HepG2 (cell line): Measurements from ENCODE around the gene TCEAL8. TPM values are rescaled to one million over a fixed set of nuclear protein-coding genes. Genes with fewer than 3 reads are reported as not detected.
A peak's percentile ranks its signal among the peaks of the same experiment; 100 is the strongest.

Experiments
- CAMTA2 ChIP-seq: sonication (generic); formaldehyde crosslinking; IDR thresholded peaks from 2 replicates; pipeline ENCODE4 v1.4.0; 2020; ENCODE audit warnings: mild to moderate bottlenecking, missing genetic modification reagents, borderline replicate concordance
- HNF4A ChIP-seq: sonication (generic); formaldehyde crosslinking; IDR thresholded peaks from 2 replicates; pipeline ENCODE4 v1.4.0; 2020; ENCODE audit warnings: missing genetic modification reagents
- IKZF1 ChIP-seq: fragments of 450-650 bp; IDR thresholded peaks from 2 replicates; pipeline ENCODE4 v1.7.1; 2016
- NFATC3 ChIP-seq: sonication (generic); formaldehyde crosslinking; IDR thresholded peaks from 2 replicates; pipeline ENCODE4 v1.5.1; 2020; ENCODE audit warnings: mild to moderate bottlenecking, missing genetic modification reagents
- ZBTB26 ChIP-seq: IDR thresholded peaks from 2 replicates; pipeline ENCODE4 v1.6.1; 2016; ENCODE audit warnings: missing compliant biosample characterization, missing genetic modification reagents, borderline replicate concordance
- ZNF101 ChIP-seq: sonication (generic); formaldehyde crosslinking; IDR thresholded peaks from 2 replicates; pipeline ENCODE4 v1.4.0; 2020; ENCODE audit warnings: mild to moderate bottlenecking, low read depth, missing genetic modification reagents, borderline replicate concordance
- ZNF274 ChIP-seq: sonication (generic); formaldehyde crosslinking; IDR thresholded peaks from 2 replicates; pipeline ENCODE4 v1.5.1; 2020; ENCODE audit warnings: mild to moderate bottlenecking, missing genetic modification reagents
- ZNF552 ChIP-seq: sonication (generic); formaldehyde crosslinking; IDR thresholded peaks from 2 replicates; pipeline ENCODE4 v1.9.0; 2022; ENCODE audit warnings: missing genetic modification reagents, mild to moderate bottlenecking, borderline replicate concordance
- ZZZ3 ChIP-seq: sonication (generic); formaldehyde crosslinking; IDR thresholded peaks from 2 replicates; pipeline ENCODE4 v1.4.0; 2020; ENCODE audit warnings: missing genetic modification reagents, mild to moderate bottlenecking, borderline replicate concordance
- polyA plus RNA-seq, 8 experiments: library from polyadenylated mRNA; depleted of rRNA in 3 of 8; stranded (reverse) in 7 of 8; unstranded in 1 of 8; fragments of >200 nt; fragmentation: Illumina TruSeq in 4 of 8; extraction: Trizol in 4 of 8; gene quantifications; 2 replicates each; pipeline versions ENCODE4 v1.2.1 to v1.2.3, GENCODE V29; 2011 to 2016; ENCODE audit warnings: low read depth in 4 of 8, missing spikeins in 1 of 8, mixed read lengths in 1 of 8; ENCODE audit not compliant: insufficient read depth in 1 of 8
- total RNA-seq, 5 experiments: library from RNA; depleted of rRNA; stranded (reverse); fragments of >200 nt; fragmentation: Illumina TruSeq; extraction: Trizol; gene quantifications; 2 replicates each; pipeline ENCODE4 v1.2.3, GENCODE V29; 2016; ENCODE audit warnings: low read depth in 1 of 5
- TF ChIP-seq, protein P1 (sequence below): IDR thresholded peaks from 2 replicates; pipeline ENCODE4 v1.4.0; 2020; ENCODE audit warnings: mild to moderate bottlenecking, missing genetic modification reagents

TCEAL8 gene
- total and polyA plus RNA-seq, 2 of the 13 experiments (the other 11 are each of a cell fraction or from before 2014, with no cell fraction given) = 20.0 to 40.8 TPM

DNA sequence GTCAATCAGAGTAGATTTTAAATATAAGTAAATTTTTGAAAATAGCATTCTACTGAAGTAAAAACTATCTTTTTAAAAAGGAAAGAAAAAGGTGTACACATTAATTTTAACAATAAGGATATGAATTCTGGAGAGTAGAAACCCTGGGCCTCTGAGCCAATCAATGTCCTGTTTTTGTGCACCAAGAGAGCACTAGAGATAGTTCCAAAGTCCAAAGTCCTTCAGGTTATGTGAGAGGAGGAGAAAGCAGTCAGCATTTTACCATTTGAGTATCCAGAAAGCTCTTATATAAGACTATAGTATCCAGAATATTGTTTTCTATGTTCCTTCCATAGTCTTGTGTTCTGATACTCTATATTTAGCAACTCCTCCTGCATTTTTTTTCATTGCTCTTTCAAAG, 3.3 kb upstream of the TCEAL8 start (continued):
- no peak for TF ChIP-seq IKZF1
- 0 out of 2 replicates have a peak, but pooled peaks have one; percentile 48 for TF ChIP-seq ZBTB26
- TF ChIP-seq ZNF101 (CRISPR knock-in tag) = no peak
- TF ChIP-seq CAMTA2 (CRISPR knock-in tag) = no peak
- TF ChIP-seq HNF4A (CRISPR knock-in tag) = peak; percentile 67
- TF ChIP-seq ZZZ3 (CRISPR knock-in tag) = no peak
- no peak for TF ChIP-seq NFATC3 (CRISPR knock-in tag)
- TF ChIP-seq, protein P1, sequence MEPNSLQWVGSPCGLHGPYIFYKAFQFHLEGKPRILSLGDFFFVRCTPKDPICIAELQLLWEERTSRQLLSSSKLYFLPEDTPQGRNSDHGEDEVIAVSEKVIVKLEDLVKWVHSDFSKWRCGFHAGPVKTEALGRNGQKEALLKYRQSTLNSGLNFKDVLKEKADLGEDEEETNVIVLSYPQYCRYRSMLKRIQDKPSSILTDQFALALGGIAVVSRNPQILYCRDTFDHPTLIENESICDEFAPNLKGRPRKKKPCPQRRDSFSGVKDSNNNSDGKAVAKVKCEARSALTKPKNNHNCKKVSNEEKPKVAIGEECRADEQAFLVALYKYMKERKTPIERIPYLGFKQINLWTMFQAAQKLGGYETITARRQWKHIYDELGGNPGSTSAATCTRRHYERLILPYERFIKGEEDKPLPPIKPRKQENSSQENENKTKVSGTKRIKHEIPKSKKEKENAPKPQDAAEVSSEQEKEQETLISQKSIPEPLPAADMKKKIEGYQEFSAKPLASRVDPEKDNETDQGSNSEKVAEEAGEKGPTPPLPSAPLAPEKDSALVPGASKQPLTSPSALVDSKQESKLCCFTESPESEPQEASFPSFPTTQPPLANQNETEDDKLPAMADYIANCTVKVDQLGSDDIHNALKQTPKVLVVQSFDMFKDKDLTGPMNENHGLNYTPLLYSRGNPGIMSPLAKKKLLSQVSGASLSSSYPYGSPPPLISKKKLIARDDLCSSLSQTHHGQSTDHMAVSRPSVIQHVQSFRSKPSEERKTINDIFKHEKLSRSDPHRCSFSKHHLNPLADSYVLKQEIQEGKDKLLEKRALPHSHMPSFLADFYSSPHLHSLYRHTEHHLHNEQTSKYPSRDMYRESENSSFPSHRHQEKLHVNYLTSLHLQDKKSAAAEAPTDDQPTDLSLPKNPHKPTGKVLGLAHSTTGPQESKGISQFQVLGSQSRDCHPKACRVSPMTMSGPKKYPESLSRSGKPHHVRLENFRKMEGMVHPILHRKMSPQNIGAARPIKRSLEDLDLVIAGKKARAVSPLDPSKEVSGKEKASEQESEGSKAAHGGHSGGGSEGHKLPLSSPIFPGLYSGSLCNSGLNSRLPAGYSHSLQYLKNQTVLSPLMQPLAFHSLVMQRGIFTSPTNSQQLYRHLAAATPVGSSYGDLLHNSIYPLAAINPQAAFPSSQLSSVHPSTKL = 0 out of 2 replicates have a peak, but pooled peaks have one; percentile 17
- no peak for TF ChIP-seq ZNF552
- TF ChIP-seq ZNF274 (CRISPR knock-in tag) = no peak
